Left colon (tissue), 2 donors: Measurements from ENCODE around the gene DGLUCY. TPM values are rescaled to one million over a fixed set of nuclear protein-coding genes. Genes with fewer than 3 reads are reported as not detected.

Experiments
- total RNA-seq, 2 donors: library from RNA; stranded (reverse); fragmentation: NEBNext Ultra II Directional; extraction: Animal tissue kit (Norgen Biotek cat#: 25700); gene quantifications; one replicate each; pipeline ENCODE4 v1.2.1, GENCODE V29; 2021
- donor health status: DM: no; HTN: no; CAD: no.
- donor health status: DM: yes; HTN: yes; CAD: no.

Gene DGLUCY
- total RNA-seq, 2 donors from 2014 or later, result 98.7 to 107 TPM

Other genes starting within 250 kb of the DGLUCY start
- gene RPS6KA5, start 53.4 kb upstream of the DGLUCY start, total RNA-seq, result 10 to 100 TPM; 22.1 to 23.3 TPM
- under 1 TPM; 0.58 to 0.87 TPM for gene GPR68, start 130.6 kb downstream of the DGLUCY start, total RNA-seq